Measurements from ENCODE around the gene LCE1D. TPM values are rescaled to one million over a fixed set of nuclear protein-coding genes. Genes with fewer than 3 reads are reported as not detected.

The LCE1D gene
- total and polyA plus RNA-seq, 5 experiments from 2014 or later = not detected

DNA sequence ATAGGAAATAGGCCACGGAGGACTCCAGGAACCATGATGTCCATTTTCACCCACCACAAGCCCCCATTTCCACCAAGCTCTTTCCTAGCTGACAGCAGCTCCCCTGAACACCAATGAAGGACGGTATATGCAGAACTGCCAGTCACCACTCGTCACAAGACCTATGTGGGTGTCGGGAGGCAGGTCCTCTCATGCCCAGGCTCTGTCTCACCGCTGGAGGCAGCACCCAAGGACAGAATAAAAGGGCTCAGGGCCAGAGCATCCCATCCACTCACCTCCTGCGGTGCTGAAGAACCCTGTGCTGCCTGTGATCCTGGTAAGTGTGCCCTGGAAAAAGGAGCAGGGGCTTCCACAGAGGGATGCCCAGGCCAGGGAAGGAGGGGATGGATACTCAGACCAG, 21.6 kb upstream of the LCE1D start, which contains the start of gene LCE1F:
LCE1F (plus strand) TSS at position 266 of the 400 bp plus-strand sequence. CDS start 1,232 bp downstream, outside the sequence.
- POLR2A ChIA-PET = no interaction called here
- H3K27me3 Mint-ChIP-seq = peaks cover 18 to 67% (median 24%) of the 10 kb centered on the region in 5 donors
- H3K9me3 Mint-ChIP-seq = peaks cover 0 to 10% (median 2%) of the 10 kb centered on the region in 9 donors
- H3K27ac Mint-ChIP-seq = peak within 1 kb of the TSS in 1 of 10 donors; percentile 6
- ATAC-seq (no peak), DNase-seq (no peak)
- H3K4me1 Mint-ChIP-seq = no peaks in the 10 kb centered on the region
- H3K4me3 Mint-ChIP-seq = no peak within 1 kb of the TSS
- H3K36me3 Mint-ChIP-seq = peaks cover 0 to 5% (median 2%) of the 10 kb centered on the region in 3 donors

DNA sequence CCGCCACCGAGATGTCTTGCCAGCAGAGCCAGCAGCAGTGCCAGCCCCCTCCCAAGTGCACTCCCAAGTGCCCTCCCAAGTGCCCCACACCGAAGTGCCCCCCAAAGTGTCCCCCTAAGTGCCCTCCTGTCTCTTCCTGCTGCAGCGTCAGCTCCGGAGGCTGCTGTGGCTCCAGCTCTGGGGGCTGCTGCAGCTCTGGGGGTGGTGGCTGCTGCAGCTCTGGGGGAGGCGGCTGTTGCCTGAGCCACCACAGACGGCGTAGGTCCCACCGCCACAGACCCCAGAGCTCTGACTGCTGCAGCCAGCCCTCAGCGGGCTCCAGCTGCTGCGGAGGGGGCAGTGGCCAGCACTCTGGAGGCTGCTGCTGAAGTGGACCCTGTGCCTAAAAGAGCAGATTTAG, 20.2 kb upstream of the LCE1D start:
- Mint-ChIP-seq H3K27ac (no peak overlapping the region), H3K9me3 (peaks cover 0 to 10% (median 2%) of the 10 kb centered on the region in 9 donors), H3K4me3 (no peak overlapping the region), H3K27me3 (peaks cover 18 to 71% (median 25%) of the 10 kb centered on the region in 5 donors), H3K36me3 (peaks cover 0 to 5% (median 2%) of the 10 kb centered on the region in 3 donors), H3K4me1 (no peaks in the 10 kb centered on the region)
- ATAC-seq (no peak), DNase-seq (no peak)
- POLR2A ChIA-PET = no interaction called here

DNA sequence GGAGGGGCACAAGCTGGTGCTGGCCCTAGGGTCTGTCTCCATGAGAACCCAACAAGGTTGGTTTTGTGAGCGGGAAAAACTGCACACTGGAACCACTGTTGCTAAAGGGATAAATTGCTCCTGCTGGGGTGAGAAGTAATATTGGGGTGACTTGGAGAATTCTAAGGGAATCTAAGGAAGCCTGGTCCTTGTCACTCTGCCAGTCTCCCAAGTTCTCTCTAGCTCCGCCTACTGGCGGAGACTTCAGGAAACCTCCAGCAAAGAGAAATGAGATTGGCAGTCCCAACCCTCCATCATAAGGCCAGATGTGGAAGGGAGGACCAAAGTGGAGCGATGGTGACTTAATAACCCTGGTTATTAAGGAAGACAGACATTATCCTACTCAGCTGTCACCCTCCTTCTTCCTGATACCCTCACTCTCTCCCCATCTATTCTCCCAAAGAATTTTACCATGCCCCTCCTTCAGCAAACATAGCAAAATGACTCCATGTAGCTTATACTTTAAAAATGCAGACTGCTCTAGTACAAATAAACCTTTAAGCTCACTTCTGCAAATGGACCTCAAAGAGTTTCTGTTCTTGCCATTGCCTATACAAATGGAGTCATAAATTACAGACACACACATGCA, 18.9 kb upstream of the LCE1D start:
- POLR2A ChIA-PET = no interaction called here
- Mint-ChIP-seq H3K4me3 (no peak overlapping the region), H3K27ac (no peak overlapping the region), H3K27me3 (peaks cover 18 to 77% (median 27%) of the 10 kb centered on the region in 5 donors), H3K36me3 (peaks cover 0 to 5% (median 2%) of the 10 kb centered on the region in 3 donors), H3K4me1 (no peaks in the 10 kb centered on the region), H3K9me3 (peaks cover 0 to 10% (median 2%) of the 10 kb centered on the region in 9 donors)
- ATAC-seq = no peak
- DNase-seq = no peak

DNA sequence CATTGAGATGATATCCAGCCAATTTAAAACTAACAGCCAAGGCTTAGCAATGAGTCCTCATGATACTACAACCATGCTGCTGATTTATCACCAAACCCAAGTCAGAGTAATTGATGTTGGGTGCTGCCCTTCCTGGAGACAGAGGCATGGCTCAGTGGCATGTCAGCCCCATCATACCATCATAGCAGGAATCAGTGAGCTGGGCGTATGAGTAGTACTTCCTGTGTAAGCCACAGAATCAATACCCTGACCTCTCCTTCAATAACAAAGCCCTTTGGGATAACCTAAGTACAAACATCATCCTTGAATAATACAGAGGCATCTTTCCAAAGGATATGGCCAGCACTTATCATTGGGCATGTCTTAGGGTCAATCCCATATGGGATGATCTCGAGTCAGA, 13.4 kb upstream of the LCE1D start:
- H3K9me3 Mint-ChIP-seq = no peaks in the 10 kb centered on the region
- POLR2A ChIA-PET = no interaction called here

DNA sequence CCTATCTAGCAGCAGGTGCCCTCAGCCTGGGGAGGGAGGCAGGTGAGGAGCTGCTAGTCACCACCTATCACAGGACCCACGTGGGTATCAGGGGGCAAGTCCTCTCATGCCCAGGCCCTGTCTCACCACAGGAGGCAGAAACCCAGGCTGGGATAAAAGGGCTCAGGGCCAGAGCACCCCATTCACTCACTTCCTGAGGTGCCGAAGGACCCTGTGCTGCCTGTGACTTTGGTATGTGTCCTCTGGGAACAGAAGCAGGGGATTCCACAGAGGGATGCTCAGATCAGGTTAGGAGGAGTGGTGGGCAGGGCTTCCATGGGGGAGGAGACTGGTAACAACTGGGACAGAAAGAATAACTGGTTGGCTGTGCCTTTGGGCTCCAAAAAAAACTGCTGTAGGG, 10.4 kb upstream of the LCE1D start, which contains the start of gene LCE1E:
LCE1E (plus strand) TSS at position 181 of the 400 bp plus-strand sequence. CDS start 1,043 bp downstream, outside the sequence.
- ATAC-seq (no peak), DNase-seq (no peak)
- no peaks in the 10 kb centered on the region for H3K9me3 Mint-ChIP-seq
- H3K4me3 Mint-ChIP-seq = no peak within 1 kb of the TSS
- H3K27me3 Mint-ChIP-seq = peaks cover 14 to 42% (median 28%) of the 10 kb centered on the region in 5 donors
- H3K27ac Mint-ChIP-seq = no peak within 1 kb of the TSS
- no peaks in the 10 kb centered on the region for H3K36me3 Mint-ChIP-seq
- H3K4me1 Mint-ChIP-seq = no peaks in the 10 kb centered on the region
- POLR2A ChIA-PET = no interaction called here

More for the DNA sequence above, 13.4 kb upstream of the LCE1D start:
- Mint-ChIP-seq H3K4me1 (no peaks in the 10 kb centered on the region), H3K36me3 (no peaks in the 10 kb centered on the region), H3K27ac (no peak overlapping the region), H3K4me3 (no peak overlapping the region), H3K27me3 (peaks cover 12 to 59% (median 35%) of the 10 kb centered on the region in 5 donors)
- DNase-seq (no peak), ATAC-seq (no peak)

DNA sequence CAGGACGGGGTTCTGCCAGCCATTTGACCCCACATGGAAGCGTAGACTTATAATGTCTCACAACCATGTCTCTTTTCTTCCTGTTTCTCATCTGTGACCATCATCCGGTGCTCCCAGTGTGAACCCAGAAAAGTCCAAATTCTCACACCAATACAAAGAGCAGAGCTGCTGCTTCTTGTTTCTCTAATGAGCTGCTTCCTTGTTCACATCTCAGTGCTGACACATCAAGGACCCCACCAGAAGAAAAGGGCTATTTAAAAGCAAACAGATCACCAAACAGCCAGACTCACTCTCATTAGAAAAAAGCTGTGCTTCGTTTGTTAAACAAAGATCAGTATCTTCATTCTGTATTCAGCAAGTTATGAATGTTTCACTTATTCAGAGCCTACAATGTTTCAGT, 835 bp upstream of the LCE1D start:
- H3K27ac Mint-ChIP-seq = no peak overlapping the region
- no peak overlapping the region for H3K4me3 Mint-ChIP-seq
- DNase-seq (no peak), ATAC-seq (no peak)
- H3K9me3 Mint-ChIP-seq = no peaks in the 10 kb centered on the region
- H3K36me3 Mint-ChIP-seq = no peaks in the 10 kb centered on the region
- no peaks in the 10 kb centered on the region for H3K4me1 Mint-ChIP-seq
- H3K27me3 Mint-ChIP-seq = peaks cover 3 to 19% (median 8%) of the 10 kb centered on the region in 5 donors
- POLR2A ChIA-PET = no interaction called here

DNA sequence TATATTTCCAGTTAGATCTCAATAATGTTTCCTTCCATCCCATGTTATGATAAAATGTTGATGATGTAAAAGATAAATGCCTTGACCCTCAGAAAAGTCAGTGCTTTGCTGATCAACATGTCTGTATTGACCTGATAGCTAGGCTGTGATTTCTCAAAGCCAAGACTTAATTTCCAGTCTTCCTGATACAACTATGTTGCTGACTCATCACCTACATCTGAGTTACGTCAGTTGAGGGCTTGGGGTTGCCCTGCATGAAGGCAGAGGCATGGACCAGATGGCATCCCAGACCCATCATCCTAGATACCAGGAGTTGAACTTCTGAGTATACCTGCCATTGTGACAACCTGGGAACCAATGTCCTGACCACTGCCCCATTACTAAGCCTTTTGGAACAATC, 4.8 kb downstream of the LCE1D start:
- no peaks in the 10 kb centered on the region for H3K36me3 Mint-ChIP-seq
- POLR2A ChIA-PET = no interaction called here
- peaks cover 15 to 50% (median 26%) of the 10 kb centered on the region in 5 donors for H3K27me3 Mint-ChIP-seq
- ATAC-seq (no peak), DNase-seq (no peak)
- no peak overlapping the region for H3K4me3 Mint-ChIP-seq
- H3K27ac Mint-ChIP-seq = no peak overlapping the region
- H3K4me1 Mint-ChIP-seq = no peaks in the 10 kb centered on the region
- H3K9me3 Mint-ChIP-seq = no peaks in the 10 kb centered on the region

DNA sequence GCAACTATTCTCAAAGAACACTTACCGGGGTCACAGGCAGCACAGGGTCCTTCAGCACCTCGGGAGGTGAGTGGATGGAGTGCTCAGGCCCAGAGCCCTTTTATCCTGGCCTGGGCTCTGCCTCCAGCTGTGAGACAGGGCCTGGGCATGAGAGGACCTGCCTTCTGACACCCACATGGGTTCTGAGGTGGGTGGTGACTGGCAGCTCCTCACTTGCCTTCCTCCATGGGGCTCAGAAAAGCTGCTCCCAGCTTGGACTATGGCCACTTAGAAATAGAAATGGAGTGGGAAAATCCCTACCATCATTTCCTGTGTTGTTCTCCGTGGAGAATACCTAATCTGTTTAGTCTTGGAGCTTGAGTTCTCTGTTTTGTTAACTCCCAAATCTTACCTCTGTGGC, 10.1 kb downstream of the LCE1D start, which contains the start of gene LCE1C:
LCE1C (minus strand) TSS at position 76 of the 400 bp plus-strand sequence. CDS start 1,173 bp downstream, outside the sequence.
- Mint-ChIP-seq H3K9me3 (peaks cover 0 to 4% (median 0%) of the 10 kb centered on the region in 9 donors), H3K27me3 (peaks cover 9 to 29% (median 22%) of the 10 kb centered on the region in 5 donors), H3K4me1 (no peaks in the 10 kb centered on the region), H3K4me3 (no peak within 1 kb of the TSS), H3K36me3 (no peaks in the 10 kb centered on the region), H3K27ac (peak within 1 kb of the TSS in 1 of 10 donors; percentile 26)
- no peak for ATAC-seq
- POLR2A ChIA-PET = no interaction called here
- no peak for DNase-seq

DNA sequence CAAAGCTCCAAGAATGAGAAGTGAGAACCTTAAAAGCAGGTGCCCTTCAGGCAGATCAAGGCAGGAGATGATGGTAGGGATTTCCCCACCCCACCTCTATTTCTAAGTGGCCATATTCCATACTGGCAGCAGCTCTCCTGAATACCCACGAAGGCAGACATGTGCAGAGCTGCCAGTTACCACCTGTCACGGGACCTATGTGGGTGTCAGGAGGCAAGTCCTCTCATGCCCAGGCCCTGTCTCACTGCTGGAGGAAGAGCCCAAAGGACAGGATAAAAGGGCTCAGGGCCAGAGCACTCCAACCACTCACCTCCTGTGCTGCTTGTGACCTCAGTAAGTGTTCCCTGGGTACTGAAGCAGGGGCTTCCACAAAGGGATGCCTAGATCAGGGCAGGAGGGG, 14.5 kb downstream of the LCE1D start:
- ATAC-seq (no peak), DNase-seq (no peak)
- peak overlapping the region in 1 of 10 donors; percentile 65 for H3K27ac Mint-ChIP-seq
- peaks cover 0 to 4% (median 0%) of the 10 kb centered on the region in 9 donors for H3K9me3 Mint-ChIP-seq
- no peaks in the 10 kb centered on the region for H3K4me1 Mint-ChIP-seq
- peaks cover 0 to 4% (median 0%) of the 10 kb centered on the region in 3 donors for H3K36me3 Mint-ChIP-seq
- peaks cover 14 to 23% (median 19%) of the 10 kb centered on the region in 5 donors for H3K27me3 Mint-ChIP-seq
- no peak overlapping the region for H3K4me3 Mint-ChIP-seq
- POLR2A ChIA-PET = no interaction called here

DNA sequence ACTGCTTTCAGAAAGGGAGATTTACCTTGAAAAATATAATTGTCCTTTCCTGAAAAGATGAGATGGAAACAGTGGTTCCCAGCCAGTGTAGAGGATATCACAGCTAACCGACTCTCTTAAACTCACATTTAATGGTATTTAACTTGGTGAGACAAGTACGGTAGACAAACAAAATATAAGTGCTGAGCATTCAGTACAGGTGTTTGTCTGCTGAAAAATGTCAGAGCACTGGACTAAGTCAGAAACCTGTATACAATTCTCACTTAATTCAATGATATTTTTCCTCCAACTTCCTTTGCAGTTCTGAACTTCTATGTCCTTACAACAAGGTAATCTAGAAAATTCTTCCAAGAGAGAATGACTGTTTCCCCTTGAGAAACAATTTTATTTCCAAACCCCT, 15.2 kb downstream of the LCE1D start, which contains the start of gene LCE1B:
LCE1B (plus strand) TSS at position 301 of the 400 bp plus-strand sequence. CDS start 476 bp downstream, outside the sequence.
- POLR2A ChIA-PET = no interaction called here
- H3K4me1 Mint-ChIP-seq = no peaks in the 10 kb centered on the region
- H3K27me3 Mint-ChIP-seq = peaks cover 16 to 25% (median 19%) of the 10 kb centered on the region in 5 donors
- H3K27ac Mint-ChIP-seq = peak within 1 kb of the TSS in 1 of 10 donors; percentile 65
- H3K4me3 Mint-ChIP-seq = no peak within 1 kb of the TSS
- DNase-seq = no peak
- peaks cover 0 to 4% (median 0%) of the 10 kb centered on the region in 3 donors for H3K36me3 Mint-ChIP-seq
- peaks cover 0 to 4% (median 0%) of the 10 kb centered on the region in 9 donors for H3K9me3 Mint-ChIP-seq
- ATAC-seq = no peak

DNA sequence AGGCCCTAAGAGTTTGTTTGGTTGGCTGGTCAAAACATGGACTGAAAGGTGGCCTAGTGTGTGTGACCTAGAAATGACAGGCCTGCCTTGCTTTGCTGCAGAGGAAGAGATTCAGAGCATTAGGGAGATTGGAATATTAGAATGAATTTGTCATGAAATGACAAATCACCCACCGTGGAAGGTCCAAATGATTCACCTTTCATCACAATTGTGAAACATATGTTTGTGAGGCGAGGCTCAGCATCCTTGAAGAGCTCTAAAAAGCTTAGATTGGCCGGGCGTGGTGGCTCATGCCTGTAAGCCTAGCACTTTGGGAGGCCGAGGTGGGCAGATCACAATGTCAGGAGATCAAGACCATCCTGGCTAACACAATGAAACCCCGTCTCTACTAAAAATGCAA, 20.8 kb downstream of the LCE1D start:
- Mint-ChIP-seq H3K27me3 (peaks cover 13 to 33% (median 15%) of the 10 kb centered on the region in 5 donors), H3K4me3 (no peak overlapping the region), H3K27ac (no peak overlapping the region), H3K36me3 (peaks cover 0 to 4% (median 0%) of the 10 kb centered on the region in 3 donors), H3K4me1 (no peaks in the 10 kb centered on the region), H3K9me3 (peaks cover 0 to 3% (median 0%) of the 10 kb centered on the region in 9 donors)
- ATAC-seq = no peak
- no peak for DNase-seq
- POLR2A ChIA-PET = no interaction called here

DNA sequence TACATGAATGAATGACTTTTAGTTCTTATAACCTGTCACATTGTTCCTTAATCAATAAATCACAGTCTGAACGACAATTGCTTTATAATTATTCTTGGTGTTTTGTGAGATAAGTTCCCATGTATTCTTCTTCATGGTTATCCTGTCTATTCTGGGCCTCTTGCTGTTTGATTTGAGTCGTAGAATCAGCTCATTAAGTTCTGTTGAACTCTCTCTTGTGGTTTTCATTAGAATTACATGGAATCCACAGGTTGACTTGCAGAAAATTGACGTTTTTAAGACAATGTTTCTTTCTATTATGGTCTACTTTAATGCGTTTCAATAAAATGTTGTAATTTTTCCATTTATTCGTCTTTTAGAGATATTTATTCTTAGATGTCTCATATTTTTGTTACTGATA, 26.8 kb downstream of the LCE1D start:
- ATAC-seq (no peak), DNase-seq (no peak)
- H3K36me3 Mint-ChIP-seq = no peaks in the 10 kb centered on the region
- POLR2A ChIA-PET = no interaction called here
- no peak overlapping the region for H3K27ac Mint-ChIP-seq
- no peaks in the 10 kb centered on the region for H3K9me3 Mint-ChIP-seq
- no peak overlapping the region for H3K4me3 Mint-ChIP-seq
- H3K4me1 Mint-ChIP-seq = no peaks in the 10 kb centered on the region
- H3K27me3 Mint-ChIP-seq = peaks cover 14 to 39% (median 22%) of the 10 kb centered on the region in 5 donors

DNA sequence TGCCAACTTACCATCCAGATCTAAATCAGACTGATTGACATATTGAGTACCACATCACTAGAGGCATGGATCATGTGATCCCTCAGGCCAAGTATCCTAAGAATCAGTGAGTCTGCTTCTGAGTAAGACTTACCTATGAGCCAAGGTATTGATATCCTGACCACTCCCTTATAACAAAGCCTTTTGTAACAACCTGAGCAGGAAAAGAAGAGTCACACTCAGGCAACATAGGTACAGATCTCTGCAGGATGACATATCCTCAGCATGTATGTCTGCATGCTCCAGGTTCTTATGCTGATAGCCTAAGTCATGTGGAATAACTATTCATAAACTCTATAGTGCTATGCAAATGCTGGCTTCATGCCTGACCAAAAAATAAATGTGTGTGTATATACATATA, 28.4 kb downstream of the LCE1D start:
- peaks cover 16 to 56% (median 28%) of the 10 kb centered on the region in 5 donors for H3K27me3 Mint-ChIP-seq

More for the DNA sequence above, 28.4 kb downstream of the LCE1D start:
- H3K4me3 Mint-ChIP-seq = no peak overlapping the region
- POLR2A ChIA-PET = no interaction called here
- H3K4me1 Mint-ChIP-seq = no peaks in the 10 kb centered on the region
- no peak for ATAC-seq
- H3K9me3 Mint-ChIP-seq = no peaks in the 10 kb centered on the region
- H3K36me3 Mint-ChIP-seq = no peaks in the 10 kb centered on the region
- no peak for DNase-seq
- no peak overlapping the region for H3K27ac Mint-ChIP-seq
